Endodermal cell (in vitro differentiated cells): ENCODE results near the gene RRP1B. TPM values are rescaled to one million over a fixed set of nuclear protein-coding genes. Genes with fewer than 3 reads are reported as not detected.
"Not testable (repeated sequence)": the region's sequence is repeated elsewhere in the genome, so short reads cannot be mapped to it uniquely, and the experiment has no call there.

ENCODE experiments used
- DNase-seq: peaks from one replicate; pipeline ENCODE4 v3.0.0-alpha.2; 2017
- H3K27ac ChIP-seq: 2 replicates; pipeline ENCODE4 v1.5.1; 2013; ENCODE audit warnings: mild to moderate bottlenecking, low read depth, low read length, moderate library complexity
- H3K27me3 ChIP-seq: 2 replicates; pipeline ENCODE4 v1.6.1; 2013; ENCODE audit warnings: mild to moderate bottlenecking, low read length, moderate library complexity; ENCODE audit not compliant: insufficient read depth, control insufficient read depth, poor library complexity, severe bottlenecking
- H3K36me3 ChIP-seq: 2 replicates; pipeline ENCODE4 v1.7.0; 2013; ENCODE audit warnings: mild to moderate bottlenecking, low read length, moderate library complexity; ENCODE audit not compliant: control insufficient read depth, insufficient read depth
- H3K4me1 ChIP-seq: one replicate; pipeline ENCODE4 v1.7.0; 2013; ENCODE audit warnings: low read length; ENCODE audit not compliant: control insufficient read depth, insufficient read depth
- H3K4me3 ChIP-seq: 2 replicates; pipeline ENCODE4 v1.5.1; 2013; ENCODE audit warnings: mild to moderate bottlenecking, low read length, moderate library complexity
- H3K9ac ChIP-seq: 2 replicates; pipeline ENCODE4 v1.6.1; 2013; ENCODE audit warnings: mild to moderate bottlenecking, low read length, moderate library complexity; ENCODE audit not compliant: poor library complexity, severe bottlenecking; ENCODE audit errors: extremely low read depth
- H3K9me3 ChIP-seq: 2 replicates; pipeline ENCODE4 v1.6.1; 2013; ENCODE audit warnings: mild to moderate bottlenecking, low read length, moderate library complexity; ENCODE audit not compliant: control insufficient read depth
- H3K27ac Mint-ChIP-seq: 2 replicates; pipeline ENCODE4 v1.8.0; 2020; ENCODE audit warnings: mixed read lengths
- H3K27me3 Mint-ChIP-seq: 2 replicates; pipeline ENCODE4 v1.8.0; 2021; ENCODE audit warnings: mild to moderate bottlenecking, mixed read lengths; ENCODE audit not compliant: insufficient read depth
- H3K36me3 Mint-ChIP-seq: 2 replicates; pipeline ENCODE4 v1.8.0; 2020; ENCODE audit warnings: low read depth, mixed read lengths
- H3K4me1 Mint-ChIP-seq: 2 replicates; pipeline ENCODE4 v1.8.0; 2020; ENCODE audit warnings: mixed read lengths
- H3K4me3 Mint-ChIP-seq: 2 replicates; pipeline ENCODE4 v1.8.0; 2020; ENCODE audit warnings: mild to moderate bottlenecking, moderate library complexity, mixed read lengths
- H3K9me3 Mint-ChIP-seq: 2 replicates; pipeline ENCODE4 v1.8.0; 2020; ENCODE audit warnings: mild to moderate bottlenecking, mixed read lengths
- WGBS, 2 experiments: methylation state at CpG; one replicate each; pipeline versions ENCODE4 v1.1.5 to v1.1.7; 2013; ENCODE audit warnings: missing lambda C conversion rate in 2 of 2, mixed read lengths in 1 of 2; ENCODE audit not compliant: insufficient coverage in 1 of 2, insufficient read length in 1 of 2; 5-methylcytosine and 5-hydroxymethylcytosine counted together
- total RNA-seq, 2 donors: library from RNA; stranded (reverse); fragmentation: NEBNext Ultra II Directional in 1 of 2; extraction: Animal tissue kit (Norgen Biotek cat#: 25700) in 1 of 2; gene quantifications; 2 replicates in 1 of 2; 3 replicates in 1 of 2; pipeline ENCODE4 v1.2.1, GENCODE V29; 2021
- TF ChIP-seq, protein P1 (sequence below): fragments of 200-600 bp; sonication (generic); conservative IDR thresholded peaks from 2 replicates; pipeline ENCODE4 v1.5.0; 2021; ENCODE audit warnings: antibody characterized with exemption, mild to moderate bottlenecking

The RRP1B gene
- total RNA-seq, 2 donors from 2014 or later, result 44.1 to 46.0 TPM

- no peak overlapping the region for H3K9ac ChIP-seq
Measured at GRCh38 chr21:43694437-43695079, 35.2 kb downstream of the RRP1B start.

DNA sequence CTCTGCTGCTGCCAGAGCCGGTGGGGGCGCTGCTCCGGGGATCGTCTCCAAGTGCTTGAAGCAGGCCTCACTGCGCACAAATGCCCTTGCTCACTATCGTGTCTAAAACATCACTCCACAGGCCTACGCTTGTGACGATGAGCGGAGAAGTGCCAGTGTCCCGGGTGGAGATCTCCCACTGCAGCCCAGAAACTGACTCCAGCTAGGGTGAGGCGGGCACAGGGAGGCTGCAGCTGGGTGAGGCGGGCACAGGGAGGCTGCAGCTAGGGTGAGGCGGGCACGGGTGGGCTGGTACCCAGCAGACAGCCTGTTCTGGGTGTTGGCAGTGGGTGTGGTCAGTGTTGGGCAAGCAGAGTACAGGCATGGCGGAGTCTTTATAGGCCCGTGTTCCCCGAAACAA is 36.9 kb downstream of the RRP1B start:
- WGBS, 2 experiments, result 95 to 100% methylated on average over 4 to 15 of the region's 17 CpGs
- Mint-ChIP-seq H3K27me3 (no peaks in the 10 kb centered on the region), H3K9me3 (no peaks in the 10 kb centered on the region), H3K27ac (no peak overlapping the region), H3K4me1 (no peaks in the 10 kb centered on the region), H3K36me3 (peaks cover 29% of the 10 kb centered on the region), H3K4me3 (no peak overlapping the region)
- TF ChIP-seq, protein P1, sequence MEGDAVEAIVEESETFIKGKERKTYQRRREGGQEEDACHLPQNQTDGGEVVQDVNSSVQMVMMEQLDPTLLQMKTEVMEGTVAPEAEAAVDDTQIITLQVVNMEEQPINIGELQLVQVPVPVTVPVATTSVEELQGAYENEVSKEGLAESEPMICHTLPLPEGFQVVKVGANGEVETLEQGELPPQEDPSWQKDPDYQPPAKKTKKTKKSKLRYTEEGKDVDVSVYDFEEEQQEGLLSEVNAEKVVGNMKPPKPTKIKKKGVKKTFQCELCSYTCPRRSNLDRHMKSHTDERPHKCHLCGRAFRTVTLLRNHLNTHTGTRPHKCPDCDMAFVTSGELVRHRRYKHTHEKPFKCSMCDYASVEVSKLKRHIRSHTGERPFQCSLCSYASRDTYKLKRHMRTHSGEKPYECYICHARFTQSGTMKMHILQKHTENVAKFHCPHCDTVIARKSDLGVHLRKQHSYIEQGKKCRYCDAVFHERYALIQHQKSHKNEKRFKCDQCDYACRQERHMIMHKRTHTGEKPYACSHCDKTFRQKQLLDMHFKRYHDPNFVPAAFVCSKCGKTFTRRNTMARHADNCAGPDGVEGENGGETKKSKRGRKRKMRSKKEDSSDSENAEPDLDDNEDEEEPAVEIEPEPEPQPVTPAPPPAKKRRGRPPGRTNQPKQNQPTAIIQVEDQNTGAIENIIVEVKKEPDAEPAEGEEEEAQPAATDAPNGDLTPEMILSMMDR, result no peak
- Histone ChIP-seq H3K9me3 (no peaks in the 10 kb centered on the region), H3K27me3 (no peaks in the 10 kb centered on the region), H3K27ac (no peak overlapping the region), H3K36me3 (peaks cover 26% of the 10 kb centered on the region), H3K4me3 (no peak overlapping the region), H3K4me1 (no peaks in the 10 kb centered on the region), H3K9ac (no peak overlapping the region)
- DNase-seq, result no peak

More at GRCh38 chr21:43694437-43695079, 35.2 kb downstream of the RRP1B start:
- 92 to 94% methylated on average over 19 to 27 of the region's 27 CpGs for WGBS, 2 experiments
- Mint-ChIP-seq H3K27me3 (no peaks in the 10 kb centered on the region), H3K4me1 (no peaks in the 10 kb centered on the region), H3K9me3 (no peaks in the 10 kb centered on the region), H3K36me3 (peaks cover 43% of the 10 kb centered on the region), H3K27ac (no peak overlapping the region), H3K4me3 (no peak overlapping the region)
- Histone ChIP-seq H3K36me3 (peaks cover 38% of the 10 kb centered on the region), H3K4me1 (no peaks in the 10 kb centered on the region), H3K9me3 (no peaks in the 10 kb centered on the region), H3K4me3 (no peak overlapping the region), H3K27ac (no peak overlapping the region), H3K27me3 (no peaks in the 10 kb centered on the region)
- DNase-seq, result no peak
- TF ChIP-seq, protein P1, result no peak

GRCh38 chr21:43697758-43698643 is 38.6 kb downstream of the RRP1B start:
- H3K9ac ChIP-seq, result no peak overlapping the region
- DNase-seq, result no peak
- H3K9me3 ChIP-seq, result no peaks in the 10 kb centered on the region
- no peak overlapping the region for H3K4me3 ChIP-seq
- WGBS, 2 experiments, result 80 to 84% methylated on average over 5 to 10 of the region's 11 CpGs
- Mint-ChIP-seq H3K36me3 (peaks cover 19% of the 10 kb centered on the region), H3K4me1 (peaks cover 4% of the 10 kb centered on the region), H3K27me3 (no peaks in the 10 kb centered on the region), H3K9me3 (no peaks in the 10 kb centered on the region), H3K4me3 (no peak overlapping the region), H3K27ac (no peak overlapping the region)
- H3K4me1 ChIP-seq, result no peaks in the 10 kb centered on the region
- no peaks in the 10 kb centered on the region for H3K27me3 ChIP-seq
- H3K27ac ChIP-seq, result no peak overlapping the region
- TF ChIP-seq, protein P1, result no peak
- peaks cover 23% of the 10 kb centered on the region for H3K36me3 ChIP-seq

DNA sequence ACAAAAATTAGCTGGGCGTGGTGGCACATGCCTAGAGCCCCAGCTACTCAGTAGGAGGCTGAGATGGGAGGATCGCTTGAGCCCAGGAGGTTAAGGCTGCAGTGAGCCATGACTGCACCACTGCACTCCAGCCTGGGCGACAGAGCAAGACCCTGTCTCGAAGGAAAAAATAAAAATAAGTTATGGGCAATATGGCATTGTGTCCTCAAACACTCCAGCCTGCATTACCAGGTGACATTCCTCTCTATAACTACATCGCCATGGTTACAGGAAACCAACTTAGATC is 40.1 kb downstream of the RRP1B start:
- H3K9me3 Mint-ChIP-seq, H3K4me1 ChIP-seq, H3K27ac Mint-ChIP-seq, H3K27me3 ChIP-seq, H3K4me3 ChIP-seq, H3K9me3 ChIP-seq, H3K27me3 Mint-ChIP-seq, DNase-seq, H3K4me3 Mint-ChIP-seq, H3K36me3 Mint-ChIP-seq, H3K9ac ChIP-seq, H3K27ac ChIP-seq: not testable (repeated sequence)
- 56 to 73% methylated on average over 3 to 5 of the region's 5 CpGs for WGBS, 2 experiments
- H3K36me3 ChIP-seq, result peaks cover 13% of the 10 kb centered on the region
- peaks cover 11% of the 10 kb centered on the region for H3K4me1 Mint-ChIP-seq
